ENCODE data around the gene CLASP2.

Gene CLASP2

DNA sequence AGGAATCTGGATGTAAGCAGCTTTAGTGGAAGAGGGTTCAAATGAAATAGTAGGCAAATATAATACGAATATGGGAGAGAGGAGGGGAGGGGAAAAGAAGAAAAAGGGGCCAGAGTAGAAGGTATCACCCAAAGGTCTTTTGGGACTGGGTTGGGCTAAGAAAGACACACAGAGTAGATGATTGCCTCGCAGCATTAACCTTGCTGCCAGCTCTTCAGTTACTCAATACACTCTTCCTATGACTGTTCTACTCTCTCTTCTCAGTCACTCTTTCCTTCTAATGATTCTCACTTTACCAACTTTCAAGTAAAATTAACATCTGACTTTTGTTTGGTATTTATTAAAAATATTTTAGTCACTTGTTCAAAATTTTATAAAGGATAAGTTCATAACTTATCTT, 52.8 kb downstream of the CLASP2 start:
- H3K36me3 ChIP-seq (replicated peaks; ENCODE audit: low read depth, low read length): peaks cover 5% of the 10 kb centered on the region
- TF ChIP-seq, protein P1, sequence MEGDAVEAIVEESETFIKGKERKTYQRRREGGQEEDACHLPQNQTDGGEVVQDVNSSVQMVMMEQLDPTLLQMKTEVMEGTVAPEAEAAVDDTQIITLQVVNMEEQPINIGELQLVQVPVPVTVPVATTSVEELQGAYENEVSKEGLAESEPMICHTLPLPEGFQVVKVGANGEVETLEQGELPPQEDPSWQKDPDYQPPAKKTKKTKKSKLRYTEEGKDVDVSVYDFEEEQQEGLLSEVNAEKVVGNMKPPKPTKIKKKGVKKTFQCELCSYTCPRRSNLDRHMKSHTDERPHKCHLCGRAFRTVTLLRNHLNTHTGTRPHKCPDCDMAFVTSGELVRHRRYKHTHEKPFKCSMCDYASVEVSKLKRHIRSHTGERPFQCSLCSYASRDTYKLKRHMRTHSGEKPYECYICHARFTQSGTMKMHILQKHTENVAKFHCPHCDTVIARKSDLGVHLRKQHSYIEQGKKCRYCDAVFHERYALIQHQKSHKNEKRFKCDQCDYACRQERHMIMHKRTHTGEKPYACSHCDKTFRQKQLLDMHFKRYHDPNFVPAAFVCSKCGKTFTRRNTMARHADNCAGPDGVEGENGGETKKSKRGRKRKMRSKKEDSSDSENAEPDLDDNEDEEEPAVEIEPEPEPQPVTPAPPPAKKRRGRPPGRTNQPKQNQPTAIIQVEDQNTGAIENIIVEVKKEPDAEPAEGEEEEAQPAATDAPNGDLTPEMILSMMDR (IDR thresholded peaks at IDR 0.05; ENCODE audit: low read depth, low read length): no peak
- TF ChIP-seq EZH2phosphoT487 (IDR thresholded peaks at IDR 0.05; ENCODE audit: low read depth): no peak
- no peak overlapping the region for H3K27ac ChIP-seq (ENCODE audit: low read length)
- no peaks in the 10 kb centered on the region for H3K79me2 ChIP-seq (ENCODE audit: low read length)
- H4K20me1 ChIP-seq (ENCODE audit: insufficient read depth, low read length): no peaks in the 10 kb centered on the region
- H3K4me2 ChIP-seq (ENCODE audit: low read length): no peak overlapping the region
- no peaks in the 10 kb centered on the region for H3K9me3 ChIP-seq (ENCODE audit: insufficient read depth, low read length)
- no peak overlapping the region for H3K4me3 ChIP-seq (ENCODE audit: low read length)
- H3K9ac ChIP-seq (ENCODE audit: low read length): no peak overlapping the region
- H2AFZ ChIP-seq (ENCODE audit: low read depth, low read length): no peak overlapping the region
- peaks cover 20% of the 10 kb centered on the region for H3K4me1 ChIP-seq (ENCODE audit: low read length)
- H3K27me3 ChIP-seq (ENCODE audit: low read depth, low read length): no peaks in the 10 kb centered on the region

DNA sequence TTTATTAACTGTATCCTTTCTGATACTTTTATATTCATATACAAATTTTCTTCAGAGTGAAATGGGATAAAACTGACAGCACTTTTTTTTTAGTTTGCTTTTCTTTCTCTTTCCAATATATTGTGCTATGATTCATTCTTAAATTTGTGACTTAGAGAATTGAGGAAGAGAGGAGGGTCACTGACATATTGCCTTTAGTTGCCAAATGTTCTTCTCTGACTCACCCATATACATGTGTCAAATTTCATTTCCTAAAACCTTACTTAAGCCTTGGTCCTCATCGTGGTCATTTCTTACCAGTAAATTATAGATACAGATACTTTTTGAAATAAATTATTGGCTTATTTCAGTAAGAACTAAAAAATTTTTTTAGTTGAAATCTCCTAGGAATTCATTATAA, 53.9 kb downstream of the CLASP2 start:
- Histone ChIP-seq H4K20me1 (ENCODE audit: insufficient read depth, low read length) (no peaks in the 10 kb centered on the region), H3K36me3 (replicated peaks; ENCODE audit: low read depth, low read length) (peaks cover 3% of the 10 kb centered on the region), H3K9ac (ENCODE audit: low read length) (no peak overlapping the region), H3K4me1 (ENCODE audit: low read length) (peaks cover 20% of the 10 kb centered on the region), H3K79me2 (ENCODE audit: low read length) (no peaks in the 10 kb centered on the region; the same call in 1 of the 2 replicates), H3K4me3 (ENCODE audit: low read length) (no peak overlapping the region), H3K27ac (ENCODE audit: low read length) (no peak overlapping the region), H3K4me2 (ENCODE audit: low read length) (peak overlapping the region; percentile 18), H3K9me3 (ENCODE audit: insufficient read depth, low read length) (no peaks in the 10 kb centered on the region), H2AFZ (ENCODE audit: low read depth, low read length) (no peak overlapping the region), H3K27me3 (ENCODE audit: low read depth, low read length) (no peaks in the 10 kb centered on the region)
- TF ChIP-seq, protein P1 (IDR thresholded peaks at IDR 0.05; ENCODE audit: low read depth, low read length): no peak
- no peak for TF ChIP-seq EZH2phosphoT487 (IDR thresholded peaks at IDR 0.05; ENCODE audit: low read depth)

DNA sequence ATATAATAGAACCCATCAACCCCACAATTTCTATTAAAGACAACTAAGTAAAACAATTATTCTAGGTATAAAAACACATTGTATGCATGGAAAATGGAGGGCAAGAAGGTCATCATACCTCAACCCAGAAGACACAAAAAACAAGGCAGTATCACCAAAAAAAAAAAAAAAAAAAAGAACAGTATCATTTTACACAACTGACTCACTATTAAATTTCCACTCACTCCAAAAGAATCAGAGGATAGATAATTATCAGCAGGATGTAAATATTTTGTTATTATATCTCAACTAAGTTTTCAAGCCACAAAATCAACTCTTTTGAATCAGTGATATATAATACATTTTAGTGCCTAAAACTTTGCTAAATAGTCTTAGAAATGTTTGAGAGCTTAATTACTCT, 55.0 kb downstream of the CLASP2 start:
- Histone ChIP-seq H2AFZ (ENCODE audit: low read depth, low read length) (no peak overlapping the region), H3K36me3 (replicated peaks; ENCODE audit: low read depth, low read length) (no peaks in the 10 kb centered on the region), H3K9me3 (ENCODE audit: insufficient read depth, low read length) (no peaks in the 10 kb centered on the region), H3K4me2 (ENCODE audit: low read length) (no peak overlapping the region), H3K9ac (ENCODE audit: low read length) (no peak overlapping the region), H3K79me2 (ENCODE audit: low read length) (peaks cover under 1% of the 10 kb centered on the region; the same call in 1 of the 2 replicates), H4K20me1 (ENCODE audit: insufficient read depth, low read length) (no peaks in the 10 kb centered on the region), H3K4me1 (ENCODE audit: low read length) (peaks cover 20% of the 10 kb centered on the region), H3K27ac (ENCODE audit: low read length) (no peak overlapping the region), H3K27me3 (ENCODE audit: low read depth, low read length) (no peaks in the 10 kb centered on the region), H3K4me3 (ENCODE audit: low read length) (no peak overlapping the region)
- TF ChIP-seq EZH2phosphoT487 (IDR thresholded peaks at IDR 0.05; ENCODE audit: low read depth): no peak
- TF ChIP-seq, protein P1 (IDR thresholded peaks at IDR 0.05; ENCODE audit: low read depth, low read length): no peak

DNA sequence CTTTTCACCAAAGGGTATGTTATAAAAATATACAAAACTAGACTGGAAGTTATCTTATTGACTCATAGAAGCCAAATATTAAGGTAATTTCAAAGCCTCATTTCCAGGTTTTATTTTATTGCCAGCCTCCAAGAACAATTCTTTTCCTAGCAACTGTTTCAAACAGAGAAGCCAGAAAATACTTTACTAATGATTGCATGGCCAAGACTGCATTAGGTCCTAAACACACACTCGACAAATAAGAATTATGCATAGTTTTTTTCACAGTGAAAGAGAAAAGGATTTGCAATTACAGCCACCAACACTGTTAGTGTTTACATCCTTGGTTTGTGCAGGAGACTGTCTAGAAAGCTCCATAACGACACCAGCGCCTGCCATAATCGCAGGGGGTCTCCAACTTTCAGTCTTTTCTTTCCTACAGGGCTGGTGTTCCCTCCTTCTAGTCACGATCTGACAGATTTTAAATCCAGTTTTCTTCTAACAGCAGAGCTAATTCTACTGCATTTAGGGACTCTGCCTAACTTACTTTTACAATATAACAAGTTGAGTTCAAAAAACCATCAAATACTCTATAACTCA, 58.1 kb downstream of the CLASP2 start:
- peaks cover 2% of the 10 kb centered on the region; the same call in 1 of the 2 replicates for H3K79me2 ChIP-seq (ENCODE audit: low read length)
- H2AFZ ChIP-seq (ENCODE audit: low read depth, low read length): no peak overlapping the region
- no peak overlapping the region for H3K4me3 ChIP-seq (ENCODE audit: low read length)
- H3K36me3 ChIP-seq (replicated peaks; ENCODE audit: low read depth, low read length): no peaks in the 10 kb centered on the region
- no peaks in the 10 kb centered on the region for H4K20me1 ChIP-seq (ENCODE audit: insufficient read depth, low read length)
- no peak overlapping the region for H3K9ac ChIP-seq (ENCODE audit: low read length)
- H3K4me1 ChIP-seq (ENCODE audit: low read length): peaks cover 14% of the 10 kb centered on the region
- no peak overlapping the region for H3K27ac ChIP-seq (ENCODE audit: low read length)
- no peak overlapping the region for H3K4me2 ChIP-seq (ENCODE audit: low read length)
- H3K27me3 ChIP-seq (ENCODE audit: low read depth, low read length): no peaks in the 10 kb centered on the region
- H3K9me3 ChIP-seq (ENCODE audit: insufficient read depth, low read length): no peaks in the 10 kb centered on the region
- TF ChIP-seq, protein P1 (IDR thresholded peaks at IDR 0.05; ENCODE audit: low read depth, low read length): no peak
- TF ChIP-seq EZH2phosphoT487 (IDR thresholded peaks at IDR 0.05; ENCODE audit: low read depth): no peak
